Measurements from ENCODE around the gene ARID5B. TPM values are rescaled to one million over a fixed set of nuclear protein-coding genes. Genes with fewer than 3 reads are reported as not detected.
A peak's percentile ranks its signal among the peaks of the same experiment; 100 is the strongest.

ARID5B gene
- polyA plus RNA-seq, 3 donors: 48.6 to 56.9 (median 53.0) TPM

- DNase-seq (ENCODE audit: low read depth in 3 of 3, low spot score in 2 of 3): no peak
Measured at GRCh38 chr10:62047228-62047892, 145.9 kb downstream of the ARID5B start.

DNA sequence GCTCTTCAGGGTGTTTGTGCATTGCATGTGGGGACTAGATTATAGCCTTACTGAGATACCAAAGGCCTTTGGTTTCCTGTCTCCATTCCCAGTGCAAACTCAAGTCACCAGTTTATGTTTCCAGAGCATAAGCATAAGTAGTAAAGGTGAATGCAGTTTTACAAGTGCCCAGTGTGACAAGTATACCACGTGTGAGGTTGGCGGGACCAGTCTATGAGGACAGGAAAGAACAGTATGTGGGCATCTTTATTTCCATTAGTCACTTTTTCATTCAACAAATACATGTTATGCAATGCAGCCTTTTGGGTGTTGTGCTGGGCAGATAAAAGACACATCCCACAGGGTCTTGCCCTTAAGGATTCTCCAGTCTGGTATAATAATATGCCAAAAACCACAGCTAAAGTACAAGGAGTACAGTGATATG, 146.5 kb downstream of the ARID5B start:
- DNase-seq (ENCODE audit: low read depth in 3 of 3, low spot score in 2 of 3): no peak

GRCh38 chr10:62048470-62048869, 147.0 kb downstream of the ARID5B start:
- DNase-seq (ENCODE audit: low read depth in 3 of 3, low spot score in 2 of 3): no peak

DNA sequence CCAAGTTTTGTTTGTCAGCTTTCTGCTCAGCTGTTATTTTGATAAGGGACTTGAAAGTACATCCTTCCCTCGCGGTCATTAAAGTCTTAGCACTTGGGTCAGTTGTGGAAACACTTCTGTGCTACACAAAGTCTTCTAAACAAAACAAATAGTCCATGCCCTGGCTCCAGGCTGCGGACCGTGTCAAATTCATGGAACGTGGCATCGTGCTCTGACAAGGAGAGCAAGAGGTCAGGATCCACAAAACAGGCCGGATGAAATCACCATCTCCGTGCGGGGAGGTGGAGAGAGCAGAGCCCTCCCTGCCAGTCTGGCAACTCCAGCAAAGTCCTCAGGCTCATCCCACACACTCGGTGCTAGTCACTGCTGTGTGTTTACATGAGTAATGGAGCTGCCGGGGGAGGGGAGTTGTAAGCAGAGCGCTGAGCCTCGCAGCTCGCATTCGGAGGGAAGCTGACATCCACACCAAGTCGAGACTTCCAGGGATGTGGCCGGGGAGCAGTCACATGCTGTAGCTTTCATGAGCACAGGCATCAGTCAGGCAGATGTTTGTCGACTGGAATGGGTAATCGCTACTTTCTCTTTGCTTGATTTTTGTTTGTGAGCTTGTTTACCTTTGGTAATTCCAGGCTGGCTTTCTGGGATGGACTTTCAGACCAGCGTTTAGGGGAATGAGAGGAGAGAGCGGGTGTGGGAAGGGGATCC, 147.6 kb downstream of the ARID5B start:
- DNase-seq (ENCODE audit: low read depth in 3 of 3, low spot score in 2 of 3): peak; percentile 80 to 85 (median 83)

GRCh38 chr10:62049624-62050345, 148.3 kb downstream of the ARID5B start:
- DNase-seq (ENCODE audit: low read depth in 3 of 3, low spot score in 2 of 3): no peak

DNA sequence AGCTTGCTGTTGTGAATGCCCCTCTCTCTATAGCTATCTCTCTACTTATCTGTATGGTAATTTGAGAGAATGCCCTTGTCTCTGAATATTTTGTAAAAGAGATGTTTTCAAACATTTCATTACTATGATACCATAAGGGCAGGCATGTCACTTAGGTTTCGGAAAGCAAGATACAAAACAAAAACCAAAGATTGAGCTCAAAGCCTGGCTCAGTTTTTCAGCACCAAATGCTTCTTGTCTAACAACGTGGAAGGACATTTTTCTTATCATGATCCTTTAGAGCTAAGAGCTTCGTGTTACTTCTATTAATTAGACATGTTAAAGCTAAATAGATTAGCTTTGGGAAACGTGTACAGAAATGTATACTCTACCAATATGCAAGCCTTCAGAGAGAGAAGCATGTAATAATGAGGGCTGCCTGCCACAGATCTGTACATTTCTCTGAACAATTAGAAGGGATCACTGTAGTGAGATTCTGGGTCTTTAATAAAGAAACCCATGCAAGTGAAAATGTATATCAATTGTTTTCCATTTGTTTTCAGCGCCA, 148.9 kb downstream of the ARID5B start:
- DNase-seq (ENCODE audit: low read depth in 3 of 3, low spot score in 2 of 3): no peak

DNA sequence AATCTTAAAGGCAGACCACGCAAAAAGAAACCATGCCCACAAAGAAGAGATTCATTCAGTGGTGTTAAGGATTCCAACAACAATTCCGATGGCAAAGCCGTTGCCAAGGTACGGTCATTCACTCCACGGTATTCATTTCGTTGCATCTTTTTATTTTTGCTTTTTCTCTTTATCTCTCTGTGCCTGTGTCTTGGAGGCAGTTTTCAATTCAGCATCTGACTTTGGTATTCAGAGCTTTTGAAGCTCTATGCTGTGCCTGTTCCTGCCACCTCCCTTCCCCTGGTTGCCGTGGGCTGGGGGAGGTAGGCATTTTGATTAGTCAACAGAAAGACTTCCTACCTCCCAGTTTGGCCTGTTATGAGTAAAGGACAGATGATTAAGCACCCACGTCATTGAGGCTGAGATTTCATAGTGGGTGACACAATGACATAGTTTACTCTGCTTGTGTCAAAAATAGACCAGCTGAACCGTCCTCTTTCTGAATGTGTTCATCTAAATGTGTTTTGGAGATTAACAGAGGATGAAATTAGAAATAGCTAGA, 149.5 kb downstream of the ARID5B start:
- no peak for DNase-seq (ENCODE audit: low read depth in 3 of 3, low spot score in 2 of 3)

DNA sequence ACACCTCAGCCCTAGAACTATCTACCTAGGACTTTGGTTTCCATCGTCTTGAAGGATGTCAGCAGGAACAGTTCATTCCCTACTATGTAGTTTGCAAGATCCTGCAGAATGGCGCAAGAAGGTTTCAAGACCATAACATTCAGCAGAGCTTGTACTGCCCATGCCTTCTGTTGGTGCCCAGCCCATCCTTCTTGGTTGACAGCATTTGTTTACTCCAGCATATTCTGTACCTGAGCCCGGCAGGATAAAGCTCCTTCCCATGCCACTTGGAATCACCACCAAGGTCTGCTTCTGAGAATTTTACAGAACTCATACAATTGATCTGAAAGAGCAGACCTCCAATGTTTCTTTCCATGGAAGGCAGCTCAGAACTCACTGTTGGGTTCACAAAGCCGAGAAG, 150.8 kb downstream of the ARID5B start:
- no peak for DNase-seq (ENCODE audit: low read depth in 3 of 3, low spot score in 2 of 3)

- no peak for DNase-seq (ENCODE audit: low read depth in 3 of 3, low spot score in 2 of 3)
Measured at GRCh38 chr10:62053860-62054259, 152.4 kb downstream of the ARID5B start.

DNA sequence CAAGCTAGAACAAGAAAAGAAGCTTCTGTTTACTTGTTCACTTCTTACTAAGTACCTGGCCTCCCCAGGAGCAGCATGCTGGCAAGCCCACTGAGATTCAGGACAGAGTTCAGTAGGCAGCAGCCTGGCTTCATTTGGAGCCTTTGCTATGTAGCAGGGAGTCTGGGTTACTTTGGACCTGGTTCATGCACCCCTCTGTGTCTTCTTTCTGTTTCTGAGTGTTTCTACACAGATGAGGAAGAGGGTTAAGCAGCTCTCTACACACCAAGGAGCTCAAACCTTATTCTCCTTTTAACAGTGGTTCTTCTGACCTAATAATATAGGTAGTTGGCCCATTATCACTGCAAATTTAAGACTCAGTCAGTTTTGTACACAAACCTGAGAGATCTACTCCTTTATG, 152.9 kb downstream of the ARID5B start:
- no peak for DNase-seq (ENCODE audit: low read depth in 3 of 3, low spot score in 2 of 3)

- DNase-seq (ENCODE audit: low read depth in 3 of 3, low spot score in 2 of 3): no peak
Measured at GRCh38 chr10:62054830-62055229, 153.3 kb downstream of the ARID5B start.

DNA sequence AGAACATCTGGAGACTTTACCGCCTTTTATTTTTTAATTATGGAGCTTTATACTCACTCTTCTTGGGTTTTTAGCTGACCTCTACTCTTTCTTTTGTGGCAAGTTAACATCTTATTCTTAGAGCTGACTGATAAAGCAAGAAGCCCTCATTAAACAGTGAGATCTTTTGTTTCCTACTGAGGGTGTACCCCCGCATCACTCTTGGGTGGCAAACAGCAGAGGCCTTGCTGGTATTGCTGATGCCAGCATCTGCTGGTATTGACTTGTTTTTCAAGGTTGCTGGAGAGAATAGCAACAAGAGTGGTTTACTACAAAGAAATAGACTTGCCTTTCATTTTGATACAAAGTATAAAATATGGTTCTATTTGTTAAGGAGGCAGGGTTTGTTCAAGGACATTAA, 154.7 kb downstream of the ARID5B start:
- DNase-seq (ENCODE audit: low read depth in 3 of 3, low spot score in 2 of 3): no peak

GRCh38 chr10:62056698-62057097, 155.2 kb downstream of the ARID5B start:
- DNase-seq (ENCODE audit: low read depth in 3 of 3, low spot score in 2 of 3): no peak

DNA sequence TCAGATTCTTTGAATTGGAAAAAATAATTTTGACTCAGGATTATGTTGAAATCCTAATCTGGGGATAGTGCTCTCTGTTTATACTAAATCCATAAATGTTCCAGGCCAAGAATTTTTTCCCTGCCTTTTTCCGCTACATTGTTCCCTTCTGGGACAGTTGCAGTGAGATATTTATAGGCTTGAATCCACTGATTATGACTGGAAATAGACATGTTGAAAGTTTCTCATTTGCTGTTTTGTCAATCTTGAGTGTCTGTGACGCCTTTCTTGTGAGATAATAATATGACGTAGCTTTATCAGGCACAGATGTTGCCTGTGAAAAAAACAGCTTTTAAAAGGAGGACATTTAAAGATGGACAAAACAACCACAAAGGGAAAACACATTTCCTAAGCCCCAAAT, 155.9 kb downstream of the ARID5B start:
- no peak for DNase-seq (ENCODE audit: low read depth in 3 of 3, low spot score in 2 of 3)

DNA sequence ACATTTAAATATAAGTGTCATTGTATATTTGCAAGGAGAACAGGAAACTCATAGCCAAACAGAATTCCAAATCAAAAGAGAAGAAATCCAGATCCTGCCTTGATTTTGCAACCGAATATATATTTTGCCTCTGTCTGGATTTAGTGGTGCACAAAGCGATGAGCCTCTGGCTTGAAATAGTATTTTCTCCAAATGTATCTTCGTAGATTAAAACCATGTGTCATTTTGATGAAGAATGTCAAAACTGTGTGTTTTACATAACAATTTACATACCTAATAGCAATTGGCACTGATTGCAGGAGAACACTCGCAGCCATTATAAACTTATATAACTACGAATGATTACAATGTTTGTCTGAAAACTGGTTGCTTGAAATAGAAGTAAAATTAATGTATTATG, 156.4 kb downstream of the ARID5B start:
- DNase-seq (ENCODE audit: low read depth in 3 of 3, low spot score in 2 of 3): no peak

DNA sequence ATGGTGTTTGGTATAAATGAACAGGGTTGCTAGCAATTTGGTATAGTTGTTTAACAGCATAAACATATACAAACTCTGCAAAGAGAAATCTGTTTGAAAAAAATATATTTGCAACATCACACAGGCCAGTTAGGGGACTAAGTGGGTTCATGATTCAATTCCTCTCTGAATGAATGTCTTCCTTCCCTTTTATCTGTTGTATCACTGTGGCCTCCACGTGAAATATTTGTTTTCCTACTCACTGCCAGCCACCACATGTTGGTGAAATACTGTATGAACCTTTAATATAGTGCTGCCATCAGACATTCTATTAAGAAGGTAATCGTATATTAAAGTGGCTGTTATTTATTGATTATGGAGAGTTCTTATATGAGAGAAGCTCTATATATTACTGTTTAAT, 157.0 kb downstream of the ARID5B start:
- no peak for DNase-seq (ENCODE audit: low read depth in 3 of 3, low spot score in 2 of 3)

GRCh38 chr10:62058896-62059216, 157.4 kb downstream of the ARID5B start:
- DNase-seq (ENCODE audit: low read depth in 3 of 3, low spot score in 2 of 3): no peak

DNA sequence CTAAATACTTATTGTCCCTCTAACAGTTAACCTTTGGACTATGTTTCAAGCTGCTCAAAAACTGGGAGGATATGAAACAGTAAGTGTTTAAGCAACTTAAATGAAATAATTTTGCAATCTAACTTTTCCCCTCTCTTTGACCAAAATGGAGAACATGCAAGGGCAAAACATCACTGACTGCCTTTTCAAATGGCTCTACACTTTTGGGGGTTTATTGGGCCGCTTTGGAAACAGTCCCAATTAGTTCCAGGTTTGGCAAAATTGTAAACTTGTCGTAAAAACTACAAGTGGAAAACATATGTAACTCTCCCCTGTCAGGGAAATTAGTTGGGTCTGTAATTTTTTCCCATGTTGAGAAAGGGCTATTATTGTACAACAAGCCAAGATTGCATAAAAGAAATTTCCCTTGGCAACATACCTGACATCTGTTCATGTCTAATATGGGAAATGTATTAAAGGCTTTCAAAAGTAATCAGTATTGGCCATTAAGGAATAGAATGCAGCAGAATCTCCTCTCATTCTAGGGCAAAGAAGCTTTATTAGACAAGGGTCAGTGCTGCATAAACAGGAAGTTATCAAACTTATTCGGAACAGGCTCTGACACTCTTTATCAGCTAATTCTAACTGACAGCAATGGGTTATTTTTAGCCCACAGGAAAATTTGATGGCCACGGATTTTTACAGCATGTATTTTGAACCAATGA, 157.9 kb downstream of the ARID5B start:
- no peak for DNase-seq (ENCODE audit: low read depth in 3 of 3, low spot score in 2 of 3)

DNA sequence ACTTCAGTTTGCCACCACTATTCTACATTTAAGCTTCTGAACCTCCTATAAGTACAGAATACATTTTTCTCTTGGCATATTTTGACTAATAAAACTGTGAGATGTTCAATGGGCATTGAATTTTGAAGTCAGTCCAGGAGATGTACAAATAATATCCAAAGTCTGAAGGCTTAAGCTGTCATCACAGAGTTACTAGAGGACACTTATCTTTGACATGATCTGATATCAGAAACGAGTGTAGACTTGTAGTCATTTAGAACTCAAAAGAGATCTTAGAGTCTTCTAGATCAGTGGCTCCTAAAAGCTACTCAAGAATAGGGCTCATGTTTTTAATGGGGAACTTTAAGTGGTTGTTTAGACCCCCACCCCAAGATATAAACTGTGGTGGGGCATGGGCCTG, 160.5 kb downstream of the ARID5B start:
- no peak for DNase-seq (ENCODE audit: low read depth in 3 of 3, low spot score in 2 of 3)

DNA sequence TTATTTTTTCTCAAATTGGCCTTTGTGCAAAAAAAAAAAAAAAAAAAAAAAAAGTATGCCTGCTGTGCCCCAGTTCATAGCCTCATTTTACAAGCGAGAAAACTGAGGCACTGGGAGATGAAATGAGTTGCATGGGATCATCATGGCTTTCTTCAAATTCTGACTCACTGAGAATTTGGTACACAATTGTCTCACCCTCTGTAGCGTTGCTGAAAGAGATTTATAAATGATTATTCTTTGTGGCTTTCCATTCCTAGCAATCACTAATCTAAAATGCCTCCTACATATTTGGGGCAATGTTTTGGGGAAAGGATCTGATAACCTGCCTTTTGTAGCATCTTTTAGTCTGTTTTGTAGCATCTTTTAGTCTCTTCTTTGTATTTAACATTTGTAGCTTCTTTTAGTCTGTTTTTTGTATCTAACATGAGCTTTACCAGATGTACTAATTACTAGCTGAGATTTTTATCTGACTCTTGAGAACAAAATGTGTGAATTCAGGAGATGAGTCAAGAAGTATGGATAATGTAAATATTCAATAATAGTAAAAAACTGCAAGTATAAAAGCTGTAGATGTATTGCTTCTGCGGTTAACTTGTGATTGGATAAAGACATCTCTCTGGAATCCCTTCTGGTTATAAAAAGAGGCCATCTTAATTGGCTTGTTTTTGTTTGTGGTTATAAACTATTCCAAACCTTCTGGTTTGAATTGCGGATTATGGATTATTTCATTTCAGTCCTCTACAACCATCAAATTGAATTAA, 161.4 kb downstream of the ARID5B start:
- DNase-seq (ENCODE audit: low read depth in 3 of 3, low spot score in 2 of 3): no peak
